Trophoblast cell (in vitro differentiated cells and primary cell): ENCODE results near the gene TTC12.

ENCODE experiments used
- DNase-seq, 2 donors: peaks; one replicate each; pipeline ENCODE4 v3.0.0-alpha.2; 2016
- H2AFZ ChIP-seq: 2 replicates; pipeline ENCODE4 v1.6.1; 2013; ENCODE audit warnings: low read length, moderate library complexity, mild to moderate bottlenecking; ENCODE audit not compliant: insufficient read depth, poor library complexity
- H2AK5ac ChIP-seq: 2 replicates; pipeline ENCODE4 v1.6.1; 2013; ENCODE audit warnings: mild to moderate bottlenecking, low read length
- H2BK120ac ChIP-seq: 2 replicates; pipeline ENCODE4 v1.6.1; 2013; ENCODE audit warnings: low read length, mild to moderate bottlenecking, moderate library complexity; ENCODE audit not compliant: insufficient read depth, poor library complexity
- H2BK12ac ChIP-seq: 2 replicates; pipeline ENCODE4 v1.6.1; 2013; ENCODE audit warnings: mild to moderate bottlenecking, low read length, moderate library complexity
- H2BK5ac ChIP-seq: 2 replicates; pipeline ENCODE4 v1.6.1; 2013; ENCODE audit warnings: low read length, low read depth, moderate library complexity, mild to moderate bottlenecking; ENCODE audit not compliant: poor library complexity
- H3K14ac ChIP-seq: 2 replicates; pipeline ENCODE4 v1.6.1; 2013; ENCODE audit warnings: mild to moderate bottlenecking, low read length
- H3K18ac ChIP-seq: 2 replicates; pipeline ENCODE4 v1.6.1; 2013; ENCODE audit warnings: mild to moderate bottlenecking, low read length
- H3K23ac ChIP-seq: 2 replicates; pipeline ENCODE4 v1.6.1; 2013; ENCODE audit warnings: low read length
- H3K27ac ChIP-seq: 2 replicates; pipeline ENCODE4 v1.5.1; 2013; ENCODE audit warnings: low read depth, mild to moderate bottlenecking, inconsistent platforms, low read length, moderate library complexity
- H3K27me3 ChIP-seq: 2 replicates; pipeline ENCODE4 v1.6.1; 2013; ENCODE audit warnings: inconsistent platforms, mild to moderate bottlenecking, low read length, moderate library complexity; ENCODE audit not compliant: insufficient read depth
- H3K36me3 ChIP-seq, 2 experiments: 1 replicate in 1 of 2; 2 replicates in 1 of 2; pipeline ENCODE4 v1.6.1; 2013; ENCODE audit warnings: low read length in 2 of 2, mild to moderate bottlenecking in 2 of 2, moderate library complexity in 1 of 2; ENCODE audit not compliant: insufficient read depth in 2 of 2, control insufficient read depth in 1 of 2
- H3K4ac ChIP-seq: 2 replicates; pipeline ENCODE4 v1.6.1; 2013; ENCODE audit warnings: low read depth, mild to moderate bottlenecking, low read length, moderate library complexity
- H3K4me1 ChIP-seq, 2 experiments: 1 replicate in 1 of 2; 2 replicates in 1 of 2; pipeline ENCODE4 v1.6.1; 2013; ENCODE audit warnings: low read length in 2 of 2, mild to moderate bottlenecking in 2 of 2, moderate library complexity in 1 of 2; ENCODE audit not compliant: insufficient read depth in 2 of 2, control insufficient read depth in 1 of 2
- H3K4me2 ChIP-seq: 2 replicates; pipeline ENCODE4 v1.6.1; 2013; ENCODE audit warnings: inconsistent platforms, mild to moderate bottlenecking, low read length, moderate library complexity
- H3K4me3 ChIP-seq: 2 replicates; pipeline ENCODE4 v1.5.1; 2013; ENCODE audit warnings: mild to moderate bottlenecking, low read depth, low read length, inconsistent platforms
- H3K79me1 ChIP-seq: one replicate; pipeline ENCODE4 v1.6.1; 2013; ENCODE audit warnings: low read length
- H3K79me2 ChIP-seq: 2 replicates; pipeline ENCODE4 v1.6.1; 2013; ENCODE audit warnings: low read length, mild to moderate bottlenecking; ENCODE audit not compliant: control insufficient read depth, insufficient read depth, poor library complexity
- H3K9ac ChIP-seq: 2 replicates; pipeline ENCODE4 v1.6.1; 2013; ENCODE audit warnings: mild to moderate bottlenecking, low read length
- H3K9me3 ChIP-seq: 2 replicates; pipeline ENCODE4 v1.6.1; 2013; ENCODE audit warnings: low read depth, mild to moderate bottlenecking, control low read depth, inconsistent platforms, low read length; ENCODE audit not compliant: insufficient read depth
- H4K12ac ChIP-seq: 2 replicates; pipeline ENCODE4 v1.6.1; 2013; ENCODE audit warnings: low read depth, mild to moderate bottlenecking, low read length, moderate library complexity
- H4K8ac ChIP-seq: 2 replicates; pipeline ENCODE4 v1.6.1; 2013; ENCODE audit warnings: low read depth, mild to moderate bottlenecking, low read length, moderate library complexity
- H4K91ac ChIP-seq: one replicate; pipeline ENCODE4 v1.6.1; 2013; ENCODE audit warnings: low read depth, mild to moderate bottlenecking, low read length, moderate library complexity
- WGBS: extraction: QIAGEN DNeasy Blood & Tissue Kit; methylation state at CpG from one replicate; pipeline ENCODE4 v1.1.7; 2013; ENCODE audit warnings: missing lambda C conversion rate; ENCODE audit not compliant: insufficient read length, insufficient coverage; ENCODE audit errors: extremely low coverage; 5-methylcytosine and 5-hydroxymethylcytosine counted together

Gene TTC12

GRCh38 chr11:113316256-113316655, 1.9 kb downstream of the TTC12 start:
- Histone ChIP-seq H3K4me3 (no peak overlapping the region), H3K18ac (no peak overlapping the region), H4K12ac (no peak overlapping the region), H3K79me1 (peaks cover 5% of the 10 kb centered on the region), H4K8ac (no peak overlapping the region), H3K9me3 (no peaks in the 10 kb centered on the region), H3K36me3 (peaks cover 0 to 3% of the 10 kb centered on the region in 2 experiments), H3K27ac (no peak overlapping the region), H2BK120ac (no peak overlapping the region), H2BK12ac (no peak overlapping the region), H4K91ac (no peak overlapping the region), H2BK5ac (no peak overlapping the region), H3K79me2 (peaks cover 2% of the 10 kb centered on the region), H3K9ac (no peak overlapping the region), H2AFZ (no peak overlapping the region), H3K14ac (no peak overlapping the region), H3K4ac (no peak overlapping the region), H3K27me3 (no peaks in the 10 kb centered on the region), H3K4me1 (peaks cover 7 to 12% of the 10 kb centered on the region in 2 experiments), H3K4me2 (no peak overlapping the region), H2AK5ac (no peak overlapping the region), H3K23ac (no peak overlapping the region)
- WGBS = no CpG with 5 or more reads among the region's 1 CpG
- DNase-seq = no peak

- no peak overlapping the region for H2AFZ ChIP-seq
- H2AK5ac ChIP-seq = no peak overlapping the region
- no peak for DNase-seq
- no peak overlapping the region for H3K4ac ChIP-seq
- no peak overlapping the region for H2BK5ac ChIP-seq
- peaks cover 7 to 12% of the 10 kb centered on the region in 2 experiments for H3K4me1 ChIP-seq
- H3K27ac ChIP-seq = no peak overlapping the region
- H2BK12ac ChIP-seq = no peak overlapping the region
- H3K14ac ChIP-seq = no peak overlapping the region
- no CpG with 5 or more reads among the region's 2 CpGs for WGBS
- H4K91ac ChIP-seq = no peak overlapping the region
- no peaks in the 10 kb centered on the region for H3K9me3 ChIP-seq
- H3K79me1 ChIP-seq = peaks cover 5% of the 10 kb centered on the region
- H4K12ac ChIP-seq = no peak overlapping the region
- no peak overlapping the region for H3K4me3 ChIP-seq
- H4K8ac ChIP-seq = no peak overlapping the region
- no peak overlapping the region for H2BK120ac ChIP-seq
- no peak overlapping the region for H3K23ac ChIP-seq
- H3K79me2 ChIP-seq = peaks cover 2% of the 10 kb centered on the region
- H3K36me3 ChIP-seq = peaks cover 0 to 3% of the 10 kb centered on the region in 2 experiments
- no peak overlapping the region for H3K9ac ChIP-seq
- H3K4me2 ChIP-seq = no peak overlapping the region
- H3K27me3 ChIP-seq = no peaks in the 10 kb centered on the region
- H3K18ac ChIP-seq = no peak overlapping the region
These were observed 3.0 kb downstream of the TTC12 start for GRCh38 chr11:113317339-113317738.

- Histone ChIP-seq H3K36me3 (peaks cover 2 to 3% of the 10 kb centered on the region in 2 experiments), H3K27me3 (no peaks in the 10 kb centered on the region), H2BK5ac (no peak overlapping the region), H3K18ac (no peak overlapping the region), H3K4me3 (no peak overlapping the region), H3K79me2 (peaks cover 2% of the 10 kb centered on the region), H3K79me1 (peaks cover 5% of the 10 kb centered on the region), H4K12ac (no peak overlapping the region), H4K91ac (no peak overlapping the region), H3K23ac (no peak overlapping the region), H2AK5ac (no peak overlapping the region), H4K8ac (no peak overlapping the region), H2AFZ (no peak overlapping the region), H3K27ac (no peak overlapping the region), H3K4me2 (no peak overlapping the region), H3K14ac (no peak overlapping the region), H3K4ac (no peak overlapping the region), H3K4me1 (peaks cover 7 to 12% of the 10 kb centered on the region in 2 experiments), H3K9ac (no peak overlapping the region), H2BK120ac (no peak overlapping the region), H2BK12ac (no peak overlapping the region), H3K9me3 (no peaks in the 10 kb centered on the region)
- WGBS = no CpG with 5 or more reads among the region's 4 CpGs
- DNase-seq = no peak
These were observed 4.7 kb downstream of the TTC12 start for GRCh38 chr11:113319085-113319484.

GRCh38 chr11:113322158-113322557, 7.8 kb downstream of the TTC12 start:
- H3K79me2 ChIP-seq = no peaks in the 10 kb centered on the region
- H2BK12ac ChIP-seq = no peak overlapping the region
- H3K27ac ChIP-seq = no peak overlapping the region
- H2BK5ac ChIP-seq = no peak overlapping the region
- H3K4me3 ChIP-seq = no peak overlapping the region
- no peak overlapping the region for H2AK5ac ChIP-seq
- H3K4me1 ChIP-seq = peaks cover under 1 to 5% of the 10 kb centered on the region in 2 experiments
- no peak for DNase-seq
- no peaks in the 10 kb centered on the region for H3K27me3 ChIP-seq
- no peak overlapping the region for H4K91ac ChIP-seq
- no peak overlapping the region for H3K4ac ChIP-seq
- no peak overlapping the region for H3K23ac ChIP-seq
- peaks cover 2 to 3% of the 10 kb centered on the region in 2 experiments for H3K36me3 ChIP-seq
- no peaks in the 10 kb centered on the region for H3K9me3 ChIP-seq
- H3K4me2 ChIP-seq = no peak overlapping the region
- no peak overlapping the region for H4K8ac ChIP-seq
- H3K79me1 ChIP-seq = no peaks in the 10 kb centered on the region
- no peak overlapping the region for H3K9ac ChIP-seq
- WGBS = 100% methylated on average over 1 of the region's 4 CpGs
- no peak overlapping the region for H2BK120ac ChIP-seq
- H3K14ac ChIP-seq = no peak overlapping the region
- no peak overlapping the region for H2AFZ ChIP-seq
- no peak overlapping the region for H3K18ac ChIP-seq
- no peak overlapping the region for H4K12ac ChIP-seq
